HepG2 (cell line): Measurements from ENCODE around the gene WWP2. TPM values are rescaled to one million over a fixed set of nuclear protein-coding genes. Genes with fewer than 3 reads are reported as not detected.
"Not testable (repeated sequence)": the region's sequence is repeated elsewhere in the genome, so short reads cannot be mapped to it uniquely, and the experiment has no call there.

Experiments
- GATAD2A ChIP-seq: IDR thresholded peaks from 2 replicates; pipeline ENCODE4 v1.6.1; 2016
- HNF4A ChIP-seq: sonication (generic); formaldehyde crosslinking; IDR thresholded peaks from 2 replicates; pipeline ENCODE4 v1.4.0; 2020; ENCODE audit warnings: missing genetic modification reagents
- HNF4G ChIP-seq, 2 experiments: sonication (generic) in 1 of 2; formaldehyde crosslinking in 1 of 2; IDR thresholded peaks; 2 replicates each; pipeline versions ENCODE4 v1.4.0 to v1.6.1; 2011 to 2020; ENCODE audit warnings: borderline replicate concordance in 2 of 2, low read depth in 2 of 2, mild to moderate bottlenecking in 2 of 2, low read length in 1 of 2, missing genetic modification reagents in 1 of 2, moderate library complexity in 1 of 2
- NCOR1 ChIP-seq: fragments of 200-600 bp; sonication (generic); IDR thresholded peaks from 2 replicates; pipeline ENCODE4 v1.7.0; 2017; ENCODE audit warnings: antibody characterized with exemption, low read length, borderline replicate concordance
- NR2F6 ChIP-seq, 2 experiments: IDR thresholded peaks; 2 replicates each; pipeline ENCODE4 v1.6.1; 2016; ENCODE audit warnings: antibody characterized with exemption in 1 of 2, mild to moderate bottlenecking in 1 of 2
- SALL1 ChIP-seq: sonication (generic); formaldehyde crosslinking; IDR thresholded peaks from 2 replicates; pipeline ENCODE4 v1.8.0; 2022; ENCODE audit warnings: mild to moderate bottlenecking, missing genetic modification reagents
- SOX6 ChIP-seq, 2 experiments: fragments of 450-650 bp in 1 of 2; sonication (generic) in 1 of 2; formaldehyde crosslinking in 1 of 2; IDR thresholded peaks; 2 replicates each; pipeline versions ENCODE4 v1.4.0 to v1.6.1; 2017 to 2020; ENCODE audit warnings: antibody characterized with exemption in 1 of 2, mild to moderate bottlenecking in 1 of 2, missing genetic modification reagents in 1 of 2
- STAG1 ChIP-seq: sonication (generic); formaldehyde crosslinking; IDR thresholded peaks from 2 replicates; pipeline ENCODE4 v1.4.0; 2020; ENCODE audit warnings: missing genetic modification reagents
- ZBTB38 ChIP-seq: sonication (generic); formaldehyde crosslinking; IDR thresholded peaks from 2 replicates; pipeline ENCODE4 v1.5.1; 2020; ENCODE audit warnings: mild to moderate bottlenecking, missing genetic modification reagents
- ZNF441 ChIP-seq: sonication (generic); formaldehyde crosslinking; IDR thresholded peaks from 2 replicates; pipeline ENCODE4 v1.7.0; 2021; ENCODE audit warnings: missing genetic modification reagents, borderline replicate concordance
- ZNF670 ChIP-seq: sonication (generic); formaldehyde crosslinking; IDR thresholded peaks from 2 replicates; pipeline ENCODE4 v1.8.0; 2022; ENCODE audit warnings: mild to moderate bottlenecking, missing genetic modification reagents, borderline replicate concordance
- polyA plus RNA-seq, 8 experiments: library from polyadenylated mRNA; depleted of rRNA in 3 of 8; stranded (reverse) in 7 of 8; unstranded in 1 of 8; fragments of >200 nt; fragmentation: Illumina TruSeq in 4 of 8; extraction: Trizol in 4 of 8; gene quantifications; 2 replicates each; pipeline versions ENCODE4 v1.2.1 to v1.2.3, GENCODE V29; 2011 to 2016; ENCODE audit warnings: low read depth in 4 of 8, missing spikeins in 1 of 8, mixed read lengths in 1 of 8; ENCODE audit not compliant: insufficient read depth in 1 of 8
- total RNA-seq, 5 experiments: library from RNA; depleted of rRNA; stranded (reverse); fragments of >200 nt; fragmentation: Illumina TruSeq; extraction: Trizol; gene quantifications; 2 replicates each; pipeline ENCODE4 v1.2.3, GENCODE V29; 2016; ENCODE audit warnings: low read depth in 1 of 5
- TF ChIP-seq, protein P1 (sequence below): sonication (generic); formaldehyde crosslinking; IDR thresholded peaks from 2 replicates; pipeline ENCODE4 v1.5.0; 2020; ENCODE audit warnings: mild to moderate bottlenecking, missing genetic modification reagents, borderline replicate concordance
- TF ChIP-seq, protein P2 (sequence below): sonication (generic); formaldehyde crosslinking; IDR thresholded peaks from 2 replicates; pipeline ENCODE4 v1.4.0; 2020; ENCODE audit warnings: missing genetic modification reagents
- TF ChIP-seq, protein P3 (sequence below): IDR thresholded peaks from 2 replicates; pipeline ENCODE4 v1.6.1; 2016; ENCODE audit warnings: low read depth
- TF ChIP-seq, protein P4 (sequence below): sonication (generic); formaldehyde crosslinking; IDR thresholded peaks from 2 replicates; pipeline ENCODE4 v1.4.0; 2020; ENCODE audit warnings: missing genetic modification reagents, mild to moderate bottlenecking, borderline replicate concordance

The WWP2 gene
- total and polyA plus RNA-seq, 2 of the 13 experiments (the other 11 are each of a cell fraction or from before 2014, with no cell fraction given): 11.4 to 28.2 TPM

DNA sequence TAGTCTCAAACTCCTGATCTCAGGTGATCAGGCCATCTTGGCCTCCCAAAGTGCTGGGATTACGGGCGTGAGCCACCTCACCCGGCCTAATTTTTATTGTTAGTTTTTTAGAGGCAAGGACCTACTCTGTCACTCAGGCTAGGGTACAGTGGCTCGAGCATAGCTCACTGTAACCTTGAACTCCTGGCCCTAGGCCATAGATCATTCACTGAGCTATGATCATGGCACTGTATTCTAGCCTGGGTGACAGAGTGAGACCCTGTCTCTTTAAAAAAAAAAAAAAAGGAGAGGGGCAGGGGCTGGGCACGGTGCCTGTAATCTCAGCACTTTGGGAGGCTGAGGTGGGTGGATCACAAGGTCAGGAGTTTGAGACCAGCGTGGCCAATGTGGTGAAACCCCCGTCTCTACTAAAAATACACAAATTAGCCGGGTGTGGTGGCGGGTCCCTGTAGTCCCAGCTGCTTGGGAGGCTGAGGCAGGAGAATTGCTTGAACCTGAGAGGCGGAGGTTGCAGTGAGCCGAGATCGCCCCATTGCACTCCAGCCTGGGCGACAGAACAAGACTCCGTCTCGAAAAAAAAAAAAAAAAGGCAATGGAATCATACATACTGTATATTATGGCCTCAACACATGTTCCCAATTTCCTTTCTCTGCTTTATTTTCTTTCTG lies 53.2 kb downstream of the WWP2 start (continued):
- peak; percentile 73; the same call in 1 of the 2 replicates for TF ChIP-seq HNF4G (IDR thresholded peaks at IDR 0.05; ENCODE audit: borderline replicate concordance, low read depth, low read length)
- peak; percentile 78; the same call in 1 of the 2 replicates for TF ChIP-seq HNF4G (CRISPR knock-in tag; IDR thresholded peaks at IDR 0.05; ENCODE audit: borderline replicate concordance, low read depth)
- 0 out of 2 replicates have a peak, but pooled peaks have one; percentile 8 for TF ChIP-seq STAG1 (CRISPR knock-in tag)
- not testable (repeated sequence) for TF ChIP-seq SOX6 (IDR thresholded peaks at IDR 0.05)
- peak; percentile 41 for TF ChIP-seq SOX6 (CRISPR knock-in tag; IDR thresholded peaks at IDR 0.05)
- peak; percentile 93 for TF ChIP-seq HNF4A
- TF ChIP-seq ZNF670 (CRISPR knock-in tag): peak; percentile 79; the same call in 1 of the 2 replicates
- TF ChIP-seq SALL1 (CRISPR knock-in tag): peak; percentile 85
- TF ChIP-seq, protein P1, sequence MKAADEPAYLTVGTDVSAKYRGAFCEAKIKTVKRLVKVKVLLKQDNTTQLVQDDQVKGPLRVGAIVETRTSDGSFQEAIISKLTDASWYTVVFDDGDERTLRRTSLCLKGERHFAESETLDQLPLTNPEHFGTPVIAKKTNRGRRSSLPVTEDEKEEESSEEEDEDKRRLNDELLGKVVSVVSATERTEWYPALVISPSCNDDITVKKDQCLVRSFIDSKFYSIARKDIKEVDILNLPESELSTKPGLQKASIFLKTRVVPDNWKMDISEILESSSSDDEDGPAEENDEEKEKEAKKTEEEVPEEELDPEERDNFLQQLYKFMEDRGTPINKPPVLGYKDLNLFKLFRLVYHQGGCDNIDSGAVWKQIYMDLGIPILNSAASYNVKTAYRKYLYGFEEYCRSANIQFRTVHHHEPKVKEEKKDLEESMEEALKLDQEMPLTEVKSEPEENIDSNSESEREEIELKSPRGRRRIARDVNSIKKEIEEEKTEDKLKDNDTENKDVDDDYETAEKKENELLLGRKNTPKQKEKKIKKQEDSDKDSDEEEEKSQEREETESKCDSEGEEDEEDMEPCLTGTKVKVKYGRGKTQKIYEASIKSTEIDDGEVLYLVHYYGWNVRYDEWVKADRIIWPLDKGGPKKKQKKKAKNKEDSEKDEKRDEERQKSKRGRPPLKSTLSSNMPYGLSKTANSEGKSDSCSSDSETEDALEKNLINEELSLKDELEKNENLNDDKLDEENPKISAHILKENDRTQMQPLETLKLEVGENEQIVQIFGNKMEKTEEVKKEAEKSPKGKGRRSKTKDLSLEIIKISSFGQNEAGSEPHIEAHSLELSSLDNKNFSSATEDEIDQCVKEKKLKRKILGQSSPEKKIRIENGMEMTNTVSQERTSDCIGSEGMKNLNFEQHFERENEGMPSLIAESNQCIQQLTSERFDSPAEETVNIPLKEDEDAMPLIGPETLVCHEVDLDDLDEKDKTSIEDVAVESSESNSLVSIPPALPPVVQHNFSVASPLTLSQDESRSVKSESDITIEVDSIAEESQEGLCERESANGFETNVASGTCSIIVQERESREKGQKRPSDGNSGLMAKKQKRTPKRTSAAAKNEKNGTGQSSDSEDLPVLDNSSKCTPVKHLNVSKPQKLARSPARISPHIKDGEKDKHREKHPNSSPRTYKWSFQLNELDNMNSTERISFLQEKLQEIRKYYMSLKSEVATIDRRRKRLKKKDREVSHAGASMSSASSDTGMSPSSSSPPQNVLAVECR (CRISPR knock-in tag): peak; percentile 38; the same call in 1 of the 2 replicates
- TF ChIP-seq, protein P2, sequence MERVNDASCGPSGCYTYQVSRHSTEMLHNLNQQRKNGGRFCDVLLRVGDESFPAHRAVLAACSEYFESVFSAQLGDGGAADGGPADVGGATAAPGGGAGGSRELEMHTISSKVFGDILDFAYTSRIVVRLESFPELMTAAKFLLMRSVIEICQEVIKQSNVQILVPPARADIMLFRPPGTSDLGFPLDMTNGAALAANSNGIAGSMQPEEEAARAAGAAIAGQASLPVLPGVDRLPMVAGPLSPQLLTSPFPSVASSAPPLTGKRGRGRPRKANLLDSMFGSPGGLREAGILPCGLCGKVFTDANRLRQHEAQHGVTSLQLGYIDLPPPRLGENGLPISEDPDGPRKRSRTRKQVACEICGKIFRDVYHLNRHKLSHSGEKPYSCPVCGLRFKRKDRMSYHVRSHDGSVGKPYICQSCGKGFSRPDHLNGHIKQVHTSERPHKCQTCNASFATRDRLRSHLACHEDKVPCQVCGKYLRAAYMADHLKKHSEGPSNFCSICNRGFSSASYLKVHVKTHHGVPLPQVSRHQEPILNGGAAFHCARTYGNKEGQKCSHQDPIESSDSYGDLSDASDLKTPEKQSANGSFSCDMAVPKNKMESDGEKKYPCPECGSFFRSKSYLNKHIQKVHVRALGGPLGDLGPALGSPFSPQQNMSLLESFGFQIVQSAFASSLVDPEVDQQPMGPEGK: peak; percentile 29; the same call in 1 of the 2 replicates
- TF ChIP-seq, protein P3, sequence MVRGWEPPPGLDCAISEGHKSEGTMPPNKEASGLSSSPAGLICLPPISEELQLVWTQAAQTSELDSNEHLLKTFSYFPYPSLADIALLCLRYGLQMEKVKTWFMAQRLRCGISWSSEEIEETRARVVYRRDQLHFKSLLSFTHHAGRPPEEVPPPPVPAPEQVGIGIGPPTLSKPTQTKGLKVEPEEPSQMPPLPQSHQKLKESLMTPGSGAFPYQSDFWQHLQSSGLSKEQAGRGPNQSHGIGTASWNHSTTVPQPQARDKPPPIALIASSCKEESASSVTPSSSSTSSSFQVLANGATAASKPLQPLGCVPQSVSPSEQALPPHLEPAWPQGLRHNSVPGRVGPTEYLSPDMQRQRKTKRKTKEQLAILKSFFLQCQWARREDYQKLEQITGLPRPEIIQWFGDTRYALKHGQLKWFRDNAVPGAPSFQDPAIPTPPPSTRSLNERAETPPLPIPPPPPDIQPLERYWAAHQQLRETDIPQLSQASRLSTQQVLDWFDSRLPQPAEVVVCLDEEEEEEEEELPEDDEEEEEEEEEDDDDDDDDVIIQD (CRISPR knock-in tag): peak; percentile 52; the same call in 1 of the 2 replicates
- TF ChIP-seq, protein P4, sequence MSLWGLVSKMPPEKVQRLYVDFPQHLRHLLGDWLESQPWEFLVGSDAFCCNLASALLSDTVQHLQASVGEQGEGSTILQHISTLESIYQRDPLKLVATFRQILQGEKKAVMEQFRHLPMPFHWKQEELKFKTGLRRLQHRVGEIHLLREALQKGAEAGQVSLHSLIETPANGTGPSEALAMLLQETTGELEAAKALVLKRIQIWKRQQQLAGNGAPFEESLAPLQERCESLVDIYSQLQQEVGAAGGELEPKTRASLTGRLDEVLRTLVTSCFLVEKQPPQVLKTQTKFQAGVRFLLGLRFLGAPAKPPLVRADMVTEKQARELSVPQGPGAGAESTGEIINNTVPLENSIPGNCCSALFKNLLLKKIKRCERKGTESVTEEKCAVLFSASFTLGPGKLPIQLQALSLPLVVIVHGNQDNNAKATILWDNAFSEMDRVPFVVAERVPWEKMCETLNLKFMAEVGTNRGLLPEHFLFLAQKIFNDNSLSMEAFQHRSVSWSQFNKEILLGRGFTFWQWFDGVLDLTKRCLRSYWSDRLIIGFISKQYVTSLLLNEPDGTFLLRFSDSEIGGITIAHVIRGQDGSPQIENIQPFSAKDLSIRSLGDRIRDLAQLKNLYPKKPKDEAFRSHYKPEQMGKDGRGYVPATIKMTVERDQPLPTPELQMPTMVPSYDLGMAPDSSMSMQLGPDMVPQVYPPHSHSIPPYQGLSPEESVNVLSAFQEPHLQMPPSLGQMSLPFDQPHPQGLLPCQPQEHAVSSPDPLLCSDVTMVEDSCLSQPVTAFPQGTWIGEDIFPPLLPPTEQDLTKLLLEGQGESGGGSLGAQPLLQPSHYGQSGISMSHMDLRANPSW: 0 out of 2 replicates have a peak, but pooled peaks have one; percentile 11
- peak; percentile 76 for TF ChIP-seq ZBTB38 (CRISPR knock-in tag)
- TF ChIP-seq NCOR1: peak; percentile 74; the same call in 1 of the 2 replicates
- peak; percentile 66 for TF ChIP-seq GATAD2A
- TF ChIP-seq ZNF441 (CRISPR knock-in tag): 0 out of 2 replicates have a peak, but pooled peaks have one; percentile 8
- peak; percentile 38; the same call in 1 of the 2 replicates for TF ChIP-seq NR2F6 (IDR thresholded peaks at IDR 0.05)
- peak; percentile 89 for TF ChIP-seq NR2F6 (CRISPR knock-in tag; IDR thresholded peaks at IDR 0.05)
